ENCODE measurements around the gene PARVG. TPM values are rescaled to one million over a fixed set of nuclear protein-coding genes. Genes with fewer than 3 reads are reported as not detected.

The PARVG gene
- total and polyA plus RNA-seq, 2 donors (not counting 3 experiments of a cell fraction or from before 2014, with no cell fraction given): 0.82 TPM; not detected in 1

GRCh38 chr22:44159221-44159620 lies 21.5 kb upstream of the PARVG start:
- H3K9me3 ChIP-seq (replicated peaks; ENCODE audit: control insufficient read depth, insufficient read depth, low read length): no peaks in the 10 kb centered on the region
- no peak overlapping the region for H3K27ac ChIP-seq (ENCODE audit: insufficient read depth, low read depth, low read length)
- POLR2A ChIA-PET: no interaction called here

More at GRCh38 chr22:44159221-44159620, 21.5 kb upstream of the PARVG start:
- H2AFZ ChIP-seq (ENCODE audit: low read depth, low read length): no peak overlapping the region
- BruUV-seq (replicated peaks): no TSS peak
- no peak for TF ChIP-seq CTCF (IDR thresholded peaks at IDR 0.05; ENCODE audit: extremely low read depth in 1 of 2, insufficient read depth in 1 of 2, low read depth in 1 of 2, low read length in 2 of 2)
- no peak for TF ChIP-seq MAX (IDR thresholded peaks at IDR 0.05; ENCODE audit: insufficient read depth, insufficient read length)
- no peak for TF ChIP-seq JUN (IDR thresholded peaks at IDR 0.05; ENCODE audit: borderline replicate concordance, insufficient read depth, insufficient read length, low read depth)
- H3K4me1 ChIP-seq (ENCODE audit: control insufficient read depth, extremely low read depth, insufficient read depth, low read length): no peaks in the 10 kb centered on the region
- dilution Hi-C loops (cut with MboI; ENCODE audit: extremely low pct_ligation_motif_present, low sequenced_read_pairs) (no loop called here), intact Hi-C loops (cut with micrococcal nuclease) (no loop called here)
- CTCF ChIA-PET: no interaction called here
- H3K9ac ChIP-seq (replicated peaks; ENCODE audit: extremely low read depth, insufficient read depth, low read length): no peak overlapping the region
- DNase-seq (ENCODE audit: low read depth, low spot score): no peak
- H3K79me2 ChIP-seq (ENCODE audit: control insufficient read depth, insufficient read depth, low read length): no peaks in the 10 kb centered on the region
- no peaks in the 10 kb centered on the region for H3K27me3 ChIP-seq (ENCODE audit: control insufficient read depth in 2 of 2, insufficient read depth in 2 of 2, low read length in 2 of 2)
- no peaks in the 10 kb centered on the region for H4K20me1 ChIP-seq (replicated peaks; ENCODE audit: control insufficient read depth, extremely low read depth, insufficient read depth, low read length)
- H3K9me1 ChIP-seq (replicated peaks; ENCODE audit: control insufficient read depth, extremely low read depth, insufficient read depth, low read length): no peaks in the 10 kb centered on the region
- H3K4me2 ChIP-seq (ENCODE audit: insufficient read depth, low read length): no peak overlapping the region
- H3K36me3 ChIP-seq (ENCODE audit: control insufficient read depth in 2 of 2, extremely low read depth in 1 of 2, insufficient read depth in 2 of 2, low read length in 2 of 2): peaks cover 4 to 29% of the 10 kb centered on the region in 2 experiments
- H3K4me3 ChIP-seq (replicated peaks in 1 of 3; ENCODE audit: insufficient read depth in 1 of 3, low read depth in 1 of 3, low read length in 3 of 3): no peak overlapping the region
- FAIRE-seq: no peak

All from endothelial cell of umbilical vein (primary cell).